HCT116 (cell line): ENCODE measurements around the gene HMGN1. TPM values are rescaled to one million over a fixed set of nuclear protein-coding genes. Genes with fewer than 3 reads are reported as not detected.

ENCODE experiments used
- ATAC-seq: fragments of 200-7000 bp; cut with Tn5 transposase; 2 replicates; pipeline ENCODE4 v1.9.1; 2020; ENCODE audit warnings: mild to moderate bottlenecking, moderate library complexity
- BruUV-seq: library from RNA; stranded (reverse); fragments of 400-500 nt; replicated peaks from 2 replicates; lab custom pipeline; 2021; lab: Mats Ljungman, UMichigan
- CTCF ChIA-PET: fragments of 300-600 bp; sonication (Branson Sonifier 250); formaldehyde crosslinking; loops from one replicate; lab custom pipeline; 2021; ENCODE audit warnings: antibody characterized with exemption; lab: Charles Lee
- POLR2A ChIA-PET: fragments of 300-600, 350-600 bp; sonication (Branson Sonifier 250); formaldehyde crosslinking; loops from one replicate; lab custom pipeline; 2021; ENCODE audit warnings: antibody characterized with exemption; lab: Charles Lee
- RAD21 ChIA-PET, 2 experiments: fragments of 300-600 bp; sonication (Branson Sonifier 250); formaldehyde crosslinking; loops; one replicate each; lab custom pipeline; 2023; ENCODE audit warnings: low total read pairs in 2 of 2; ENCODE audit not compliant: uncharacterized antibody in 2 of 2, unreplicated experiment in 2 of 2, low non-redundant PET in 1 of 2; lab: Charles Lee
- DNase-seq: peaks from one replicate; pipeline ENCODE4 v3.0.0-alpha.2; 2010; ENCODE audit warnings: low read depth, low spot score
- H2AFZ ChIP-seq: fragments of 200-600 bp; shearing (Covaris generic), sonication (generic); 2 replicates; pipeline ENCODE4 v1.6.1; 2017; ENCODE audit warnings: low read depth, mixed run types, mixed read lengths, antibody characterized with exemption, low read length; ENCODE audit not compliant: poor library complexity, severe bottlenecking
- H3K27ac ChIP-seq: 2 replicates; pipeline ENCODE4 v1.5.1; 2012; ENCODE audit warnings: low read depth, low read length
- H3K27me3 ChIP-seq: fragments of 200-600 bp; sonication (generic); 2 replicates; pipeline ENCODE4 v1.6.1; 2016; ENCODE audit warnings: mixed run types, low read length, mixed read lengths; ENCODE audit not compliant: insufficient read depth
- H3K36me3 ChIP-seq, 2 experiments: fragments of 200-500 bp in 1 of 2; fragments of 200-600 bp in 1 of 2; sonication (Bioruptor generic) in 1 of 2; sonication (generic) in 1 of 2; 2 replicates each; pipeline versions ENCODE4 v1.5.1 to v1.6.1; 2014 to 2016; ENCODE audit warnings: low read length in 2 of 2, inconsistent platforms in 1 of 2, mixed read lengths in 1 of 2, mixed run types in 1 of 2; ENCODE audit not compliant: insufficient read depth in 2 of 2, control insufficient read depth in 1 of 2
- H3K4me1 ChIP-seq, 2 experiments: fragments of 200-600 bp in 1 of 2; sonication (generic) in 1 of 2; 2 replicates each; pipeline versions ENCODE4 v1.5.1 to v1.6.1; 2012 to 2017; ENCODE audit warnings: low read length in 2 of 2, inconsistent platforms in 1 of 2, mild to moderate bottlenecking in 1 of 2, mixed read lengths in 1 of 2, mixed run types in 1 of 2, moderate library complexity in 1 of 2; ENCODE audit not compliant: insufficient read depth in 2 of 2, control insufficient read depth in 1 of 2
- H3K4me2 ChIP-seq: fragments of 200-600 bp; sonication (generic); 2 replicates; pipeline ENCODE4 v1.6.1; 2017; ENCODE audit warnings: mixed run types, low read length, mixed read lengths
- H3K4me3 ChIP-seq, 2 experiments: fragments of 200-600 bp in 1 of 2; sonication (generic) in 1 of 2; replicated peaks in 1 of 2; 2 replicates each; pipeline ENCODE4 v1.5.1; 2011 to 2016; ENCODE audit warnings: low read length in 2 of 2, control low read depth in 1 of 2, low read depth in 1 of 2, mild to moderate bottlenecking in 1 of 2, mixed read lengths in 1 of 2, mixed run types in 1 of 2
- H3K79me2 ChIP-seq: fragments of 200-600 bp; sonication (generic); 2 replicates; pipeline ENCODE4 v1.6.1; 2017; ENCODE audit warnings: mild to moderate bottlenecking, mixed run types, low read length, moderate library complexity, mixed read lengths; ENCODE audit not compliant: insufficient read depth
- H3K9ac ChIP-seq: fragments of 200-600 bp; sonication (generic); 2 replicates; pipeline ENCODE4 v1.6.1; 2016; ENCODE audit warnings: low read length, mixed read lengths
- H3K9me2 ChIP-seq: fragments of 200-600 bp; sonication (generic), shearing (Covaris generic); 2 replicates; pipeline ENCODE4 v1.6.1; 2017; ENCODE audit warnings: mixed run types, mild to moderate bottlenecking, moderate library complexity; ENCODE audit not compliant: insufficient read depth
- H3K9me3 ChIP-seq, 2 experiments: fragments of 200-500 bp in 1 of 2; fragments of 200-600 bp in 1 of 2; sonication (Bioruptor generic) in 1 of 2; sonication (generic) in 1 of 2; 2 replicates each; pipeline ENCODE4 v1.6.1; 2014 to 2017; ENCODE audit warnings: low read length in 2 of 2, mixed read lengths in 2 of 2, inconsistent platforms in 1 of 2, low read depth in 1 of 2, mild to moderate bottlenecking in 1 of 2, mixed run types in 1 of 2, moderate library complexity in 1 of 2; ENCODE audit not compliant: control insufficient read depth in 1 of 2, insufficient read depth in 1 of 2
- H4K20me1 ChIP-seq: fragments of 200-600 bp; sonication (generic), shearing (Covaris generic); 2 replicates; pipeline ENCODE4 v1.6.1; 2017; ENCODE audit warnings: mixed run types, mild to moderate bottlenecking, moderate library complexity; ENCODE audit not compliant: insufficient read depth
- CBX3 ChIP-seq: IDR thresholded peaks from 2 replicates; pipeline ENCODE4 v1.6.1; 2012; ENCODE audit warnings: low read depth
- CEBPB ChIP-seq: IDR thresholded peaks from 2 replicates; pipeline ENCODE4 v1.6.1; 2012; ENCODE audit warnings: low read depth
- ELF1 ChIP-seq: IDR thresholded peaks from 2 replicates; pipeline ENCODE4 v1.6.1; 2012; ENCODE audit warnings: low read depth, borderline replicate concordance
- EZH2 ChIP-seq: fragments of 200-600 bp; sonication (generic); IDR thresholded peaks from 2 replicates; pipeline ENCODE4 v1.6.1; 2017; ENCODE audit warnings: antibody characterized with exemption, mixed run types
- EZH2phosphoT487 ChIP-seq: fragments of 200-600 bp; IDR thresholded peaks from 2 replicates; pipeline ENCODE4 v1.6.1; 2018; ENCODE audit warnings: antibody characterized with exemption, borderline replicate concordance
- FOSL1 ChIP-seq: IDR thresholded peaks from 2 replicates; pipeline ENCODE4 v1.6.1; 2012; ENCODE audit warnings: low read depth
- JUND ChIP-seq: IDR thresholded peaks from 2 replicates; pipeline ENCODE4 v1.6.1; 2012
- POLR2A ChIP-seq: IDR thresholded peaks from 2 replicates; pipeline ENCODE4 v1.7.0; 2011; ENCODE audit warnings: borderline replicate concordance; ENCODE audit not compliant: insufficient read depth, insufficient read length; ENCODE audit errors: extremely low read depth
- POLR2AphosphoS5 ChIP-seq: IDR thresholded peaks from 2 replicates; pipeline ENCODE4 v1.6.1; 2011; ENCODE audit warnings: mild to moderate bottlenecking, low read depth, low read length, moderate library complexity
- SIN3A ChIP-seq: IDR thresholded peaks from 2 replicates; pipeline ENCODE4 v1.6.1; 2012; ENCODE audit warnings: low read depth
- SP1 ChIP-seq: IDR thresholded peaks from 2 replicates; pipeline ENCODE4 v1.6.1; 2012; ENCODE audit warnings: low read depth
- SRF ChIP-seq: IDR thresholded peaks from 2 replicates; pipeline ENCODE4 v1.6.1; 2012; ENCODE audit warnings: low read depth
- TCF7L2 ChIP-seq: IDR thresholded peaks from 2 replicates; pipeline ENCODE4 v1.7.0; 2011; ENCODE audit warnings: borderline replicate concordance, inconsistent platforms; ENCODE audit not compliant: insufficient read depth, insufficient read length; ENCODE audit errors: extremely low read depth
- YY1 ChIP-seq: IDR thresholded peaks from 2 replicates; pipeline ENCODE4 v1.6.1; 2011; ENCODE audit warnings: low read length, low read depth, moderate library complexity, mild to moderate bottlenecking; ENCODE audit not compliant: insufficient replicate concordance; ENCODE audit errors: extremely low read depth
- ZFX ChIP-seq: fragments of 450-650 bp; IDR thresholded peaks from 2 replicates; pipeline ENCODE4 v1.6.1; 2017
- intact Hi-C: fragments of 100-400 bp; cut with micrococcal nuclease; formaldehyde crosslinking; loops from 2 replicates; pipeline ENCODE4 v1.10.0; 2022
- total RNA-seq: library from RNA; stranded (reverse); gene quantifications from one replicate; pipeline ENCODE4 v1.2.1, GENCODE V29; 2021; ENCODE audit not compliant: unreplicated experiment
- TF ChIP-seq, protein P1 (sequence below), 3 experiments: fragments of 200-600 bp in 1 of 3; sonication (generic) in 1 of 3; IDR thresholded peaks in 2 of 3; conservative IDR thresholded peaks in 1 of 3; 2 replicates each; pipeline ENCODE4 v1.5.1; 2012 to 2017; ENCODE audit warnings: low read depth in 2 of 3, low read length in 2 of 3, antibody characterized with exemption in 1 of 3, borderline replicate concordance in 1 of 3, control low read depth in 1 of 3, mild to moderate bottlenecking in 1 of 3, mixed read lengths in 1 of 3, mixed run types in 1 of 3, moderate library complexity in 1 of 3; ENCODE audit not compliant: insufficient read depth in 1 of 3
- TF ChIP-seq, protein P2 (sequence below): IDR thresholded peaks from 2 replicates; pipeline ENCODE4 v1.6.1; 2012
- TF ChIP-seq, protein P3 (sequence below): IDR thresholded peaks from 2 replicates; pipeline ENCODE4 v1.6.1; 2012
- TF ChIP-seq, protein P4 (sequence below): IDR thresholded peaks from 2 replicates; pipeline ENCODE4 v1.6.1; 2012; ENCODE audit warnings: low read depth
- TF ChIP-seq, protein P5 (sequence below): IDR thresholded peaks from 2 replicates; pipeline ENCODE4 v1.6.1; 2011; ENCODE audit warnings: mild to moderate bottlenecking, low read length, moderate library complexity; ENCODE audit not compliant: insufficient replicate concordance; ENCODE audit errors: extremely low read depth

The HMGN1 gene
- total RNA-seq, 1 experiment from 2014 or later: 399 TPM

DNA sequence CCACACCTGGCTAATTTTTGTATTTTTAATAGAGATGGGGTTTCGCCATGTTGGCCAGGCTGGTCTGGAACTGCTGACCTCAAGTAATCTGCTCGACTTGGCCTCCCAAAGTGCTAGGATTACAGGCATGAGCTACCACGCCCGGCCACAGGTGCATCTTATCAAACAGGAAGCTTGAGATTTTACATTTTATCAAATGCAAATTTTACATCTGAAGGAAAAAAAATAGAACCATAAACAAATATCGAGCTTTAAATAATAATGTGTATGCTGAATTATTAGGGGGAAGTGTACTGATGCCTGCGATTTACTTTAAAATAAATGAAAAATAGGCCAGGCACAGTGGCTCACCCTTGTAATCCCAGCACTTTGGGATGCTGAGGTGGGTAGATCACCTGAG lies 18.9 kb downstream of the HMGN1 start:
- POLR2A ChIA-PET: no interaction called here

More for the DNA sequence above, 18.9 kb downstream of the HMGN1 start:
- TF ChIP-seq CEBPB (no peak), ELF1 (no peak), TCF7L2 (no peak), SRF (no peak), FOSL1 (no peak), SIN3A (no peak), POLR2A (no peak), EZH2 (no peak), POLR2AphosphoS5 (no peak), CBX3 (no peak), ZFX (no peak), SP1 (no peak), JUND (no peak), EZH2phosphoT487 (no peak), YY1 (no peak)
- TF ChIP-seq, protein P1, sequence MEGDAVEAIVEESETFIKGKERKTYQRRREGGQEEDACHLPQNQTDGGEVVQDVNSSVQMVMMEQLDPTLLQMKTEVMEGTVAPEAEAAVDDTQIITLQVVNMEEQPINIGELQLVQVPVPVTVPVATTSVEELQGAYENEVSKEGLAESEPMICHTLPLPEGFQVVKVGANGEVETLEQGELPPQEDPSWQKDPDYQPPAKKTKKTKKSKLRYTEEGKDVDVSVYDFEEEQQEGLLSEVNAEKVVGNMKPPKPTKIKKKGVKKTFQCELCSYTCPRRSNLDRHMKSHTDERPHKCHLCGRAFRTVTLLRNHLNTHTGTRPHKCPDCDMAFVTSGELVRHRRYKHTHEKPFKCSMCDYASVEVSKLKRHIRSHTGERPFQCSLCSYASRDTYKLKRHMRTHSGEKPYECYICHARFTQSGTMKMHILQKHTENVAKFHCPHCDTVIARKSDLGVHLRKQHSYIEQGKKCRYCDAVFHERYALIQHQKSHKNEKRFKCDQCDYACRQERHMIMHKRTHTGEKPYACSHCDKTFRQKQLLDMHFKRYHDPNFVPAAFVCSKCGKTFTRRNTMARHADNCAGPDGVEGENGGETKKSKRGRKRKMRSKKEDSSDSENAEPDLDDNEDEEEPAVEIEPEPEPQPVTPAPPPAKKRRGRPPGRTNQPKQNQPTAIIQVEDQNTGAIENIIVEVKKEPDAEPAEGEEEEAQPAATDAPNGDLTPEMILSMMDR (IDR thresholded peaks at IDR 0.05 in 2 of 3, conservative IDR thresholded peaks at IDR 0.05 in 1 of 3; ENCODE audit: borderline replicate concordance in 1 of 3, insufficient read depth in 1 of 3, low read depth in 2 of 3, low read length in 2 of 3): no peak
- TF ChIP-seq, protein P2, sequence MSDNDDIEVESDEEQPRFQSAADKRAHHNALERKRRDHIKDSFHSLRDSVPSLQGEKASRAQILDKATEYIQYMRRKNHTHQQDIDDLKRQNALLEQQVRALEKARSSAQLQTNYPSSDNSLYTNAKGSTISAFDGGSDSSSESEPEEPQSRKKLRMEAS: no peak
- TF ChIP-seq, protein P3, sequence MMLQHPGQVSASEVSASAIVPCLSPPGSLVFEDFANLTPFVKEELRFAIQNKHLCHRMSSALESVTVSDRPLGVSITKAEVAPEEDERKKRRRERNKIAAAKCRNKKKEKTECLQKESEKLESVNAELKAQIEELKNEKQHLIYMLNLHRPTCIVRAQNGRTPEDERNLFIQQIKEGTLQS: no peak
- TF ChIP-seq, protein P4, sequence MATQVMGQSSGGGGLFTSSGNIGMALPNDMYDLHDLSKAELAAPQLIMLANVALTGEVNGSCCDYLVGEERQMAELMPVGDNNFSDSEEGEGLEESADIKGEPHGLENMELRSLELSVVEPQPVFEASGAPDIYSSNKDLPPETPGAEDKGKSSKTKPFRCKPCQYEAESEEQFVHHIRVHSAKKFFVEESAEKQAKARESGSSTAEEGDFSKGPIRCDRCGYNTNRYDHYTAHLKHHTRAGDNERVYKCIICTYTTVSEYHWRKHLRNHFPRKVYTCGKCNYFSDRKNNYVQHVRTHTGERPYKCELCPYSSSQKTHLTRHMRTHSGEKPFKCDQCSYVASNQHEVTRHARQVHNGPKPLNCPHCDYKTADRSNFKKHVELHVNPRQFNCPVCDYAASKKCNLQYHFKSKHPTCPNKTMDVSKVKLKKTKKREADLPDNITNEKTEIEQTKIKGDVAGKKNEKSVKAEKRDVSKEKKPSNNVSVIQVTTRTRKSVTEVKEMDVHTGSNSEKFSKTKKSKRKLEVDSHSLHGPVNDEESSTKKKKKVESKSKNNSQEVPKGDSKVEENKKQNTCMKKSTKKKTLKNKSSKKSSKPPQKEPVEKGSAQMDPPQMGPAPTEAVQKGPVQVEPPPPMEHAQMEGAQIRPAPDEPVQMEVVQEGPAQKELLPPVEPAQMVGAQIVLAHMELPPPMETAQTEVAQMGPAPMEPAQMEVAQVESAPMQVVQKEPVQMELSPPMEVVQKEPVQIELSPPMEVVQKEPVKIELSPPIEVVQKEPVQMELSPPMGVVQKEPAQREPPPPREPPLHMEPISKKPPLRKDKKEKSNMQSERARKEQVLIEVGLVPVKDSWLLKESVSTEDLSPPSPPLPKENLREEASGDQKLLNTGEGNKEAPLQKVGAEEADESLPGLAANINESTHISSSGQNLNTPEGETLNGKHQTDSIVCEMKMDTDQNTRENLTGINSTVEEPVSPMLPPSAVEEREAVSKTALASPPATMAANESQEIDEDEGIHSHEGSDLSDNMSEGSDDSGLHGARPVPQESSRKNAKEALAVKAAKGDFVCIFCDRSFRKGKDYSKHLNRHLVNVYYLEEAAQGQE: no peak
- TF ChIP-seq, protein P5, sequence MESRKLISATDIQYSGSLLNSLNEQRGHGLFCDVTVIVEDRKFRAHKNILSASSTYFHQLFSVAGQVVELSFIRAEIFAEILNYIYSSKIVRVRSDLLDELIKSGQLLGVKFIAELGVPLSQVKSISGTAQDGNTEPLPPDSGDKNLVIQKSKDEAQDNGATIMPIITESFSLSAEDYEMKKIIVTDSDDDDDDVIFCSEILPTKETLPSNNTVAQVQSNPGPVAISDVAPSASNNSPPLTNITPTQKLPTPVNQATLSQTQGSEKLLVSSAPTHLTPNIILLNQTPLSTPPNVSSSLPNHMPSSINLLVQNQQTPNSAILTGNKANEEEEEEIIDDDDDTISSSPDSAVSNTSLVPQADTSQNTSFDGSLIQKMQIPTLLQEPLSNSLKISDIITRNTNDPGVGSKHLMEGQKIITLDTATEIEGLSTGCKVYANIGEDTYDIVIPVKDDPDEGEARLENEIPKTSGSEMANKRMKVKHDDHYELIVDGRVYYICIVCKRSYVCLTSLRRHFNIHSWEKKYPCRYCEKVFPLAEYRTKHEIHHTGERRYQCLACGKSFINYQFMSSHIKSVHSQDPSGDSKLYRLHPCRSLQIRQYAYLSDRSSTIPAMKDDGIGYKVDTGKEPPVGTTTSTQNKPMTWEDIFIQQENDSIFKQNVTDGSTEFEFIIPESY: no peak
- ATAC-seq (no peak), DNase-seq (no peak)
- H4K20me1 ChIP-seq: no peaks in the 10 kb centered on the region
- CTCF ChIA-PET: no interaction called here
- no peaks in the 10 kb centered on the region for H3K36me3 ChIP-seq
- no peaks in the 10 kb centered on the region for H3K4me1 ChIP-seq
- intact Hi-C loops: no loop called here
- no peak overlapping the region for H3K27ac ChIP-seq
- no peak overlapping the region for H2AFZ ChIP-seq
- no TSS peak for BruUV-seq
- H3K9me3 ChIP-seq: no peaks in the 10 kb centered on the region
- H3K4me2 ChIP-seq: no peak overlapping the region
- H3K9ac ChIP-seq: no peak overlapping the region
- H3K9me2 ChIP-seq: no peaks in the 10 kb centered on the region
- no peaks in the 10 kb centered on the region for H3K79me2 ChIP-seq
- no peaks in the 10 kb centered on the region for H3K27me3 ChIP-seq
- RAD21 ChIA-PET: no interaction called here
- no peak overlapping the region for H3K4me3 ChIP-seq
